Activated naive CD4-positive, alpha-beta T cell treated with anti-CD3 and anti-CD28 coated beads, Interleukin-2, amount 50 U/mL, for 16 hours (primary cell): ENCODE results near the gene SPATA46.
"Not testable (repeated sequence)": the region's sequence is repeated elsewhere in the genome, so short reads cannot be mapped to it uniquely, and the experiment has no call there.

ENCODE experiments used
- DNase-seq: peaks from one replicate; pipeline ENCODE4 v3.0.0-alpha.2; 2020

Gene SPATA46

GRCh38 chr1:162373072-162373427 lies 3.6 kb downstream of the SPATA46 start:
- no peak for DNase-seq

DNA sequence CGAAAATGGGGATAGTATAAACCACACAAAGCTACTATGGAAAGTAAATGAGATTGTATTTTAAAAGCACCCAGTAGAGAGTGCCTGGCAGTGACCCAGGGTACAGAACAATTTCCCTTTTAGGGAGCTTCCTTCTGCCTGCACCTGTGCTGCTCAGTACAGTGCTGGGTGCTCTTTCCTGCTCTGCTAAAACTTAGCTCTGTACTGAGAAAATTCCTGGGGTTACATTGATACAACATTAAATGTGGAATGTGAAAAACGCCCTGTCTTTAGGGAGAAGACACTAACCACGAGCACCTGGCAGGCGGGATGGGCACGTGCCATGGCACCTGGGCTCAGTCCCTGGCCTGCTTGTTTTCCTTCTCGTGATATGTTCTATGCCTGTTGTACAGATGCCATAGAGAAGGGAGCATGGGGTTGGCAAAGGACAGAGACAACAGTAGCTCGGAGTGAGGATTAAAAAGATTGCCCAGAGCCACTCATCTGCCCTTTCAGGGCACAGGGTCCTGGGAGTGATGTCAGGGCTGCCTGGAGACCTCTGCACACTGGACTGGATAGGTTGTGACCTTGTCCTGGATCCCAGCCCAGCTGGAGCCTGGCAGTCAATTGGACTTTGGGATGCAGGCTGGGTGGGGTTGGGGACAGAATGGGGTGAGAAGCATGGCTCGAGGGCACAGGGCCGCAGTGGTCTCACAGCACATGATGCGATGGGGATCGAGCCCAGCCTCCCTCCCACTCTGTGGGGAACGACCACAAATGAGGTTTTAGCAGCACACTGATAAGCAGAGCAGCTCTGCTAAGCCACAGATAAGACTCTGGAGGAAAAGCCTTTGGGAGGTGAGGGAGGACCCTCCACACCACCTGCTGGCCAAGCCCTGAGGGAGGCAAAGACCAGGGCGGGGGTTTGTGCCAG lies 4.2 kb downstream of the SPATA46 start:
- no peak for DNase-seq

DNA sequence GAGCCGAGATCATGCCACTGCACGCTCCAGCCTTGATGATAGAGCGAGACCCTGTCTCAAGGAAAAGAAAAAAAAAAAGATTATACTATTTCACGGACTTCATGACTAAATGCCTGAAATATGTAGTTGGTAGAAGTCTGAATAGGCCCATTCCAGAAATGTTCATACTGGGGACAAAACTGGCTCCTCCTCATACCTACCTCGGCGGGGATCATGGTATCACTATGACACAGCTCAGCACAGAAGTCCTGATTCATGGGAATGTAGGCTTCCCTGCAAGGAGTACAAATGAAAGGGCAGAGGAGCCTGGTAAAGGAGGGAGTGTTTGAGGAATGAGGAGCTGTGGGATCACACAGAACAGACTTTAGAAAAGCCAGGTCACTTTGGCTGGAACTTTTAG lies 5.0 kb downstream of the SPATA46 start:
- no peak for DNase-seq

GRCh38 chr1:162370721-162371120 lies 5.9 kb downstream of the SPATA46 start:
- no peak for DNase-seq

DNA sequence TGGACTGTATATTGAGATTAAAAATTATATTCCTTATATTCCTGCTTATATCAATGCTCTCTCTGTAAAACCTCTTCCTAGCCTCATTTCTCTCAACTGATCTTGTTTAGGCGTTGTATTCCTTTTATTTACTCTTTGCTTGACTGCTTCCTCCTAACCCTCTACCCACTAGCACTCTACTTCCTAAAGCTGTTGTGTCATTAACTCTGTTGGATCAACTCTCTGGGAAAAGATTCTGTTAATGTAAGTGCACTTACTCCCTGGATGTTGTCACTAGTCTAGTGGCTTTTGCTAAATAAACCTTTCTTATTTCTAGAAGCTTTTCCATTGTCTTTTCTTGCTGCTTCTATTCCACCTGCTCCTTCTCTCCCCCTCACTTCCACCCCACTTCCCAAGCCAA lies 6.5 kb downstream of the SPATA46 start:
- DNase-seq = no peak

DNA sequence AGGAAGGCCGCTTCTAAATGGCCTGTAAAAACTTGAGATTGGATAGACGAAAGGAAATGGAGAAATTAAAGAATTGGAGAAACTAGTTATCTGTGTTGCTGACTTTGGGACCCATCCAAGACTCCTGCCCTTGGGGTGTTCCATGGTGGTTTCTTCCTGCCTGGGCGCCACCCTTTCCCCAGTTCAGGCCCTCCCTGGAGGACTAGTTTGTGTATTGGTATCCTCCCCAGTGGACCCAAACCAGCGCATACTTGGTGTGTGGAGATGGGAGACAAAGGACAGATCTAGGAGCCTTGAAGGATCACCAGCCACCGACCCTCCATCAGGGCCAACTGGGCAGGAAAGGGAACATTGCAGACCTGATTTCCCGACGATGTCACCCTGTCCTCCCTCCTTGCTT lies 7.1 kb downstream of the SPATA46 start:
- DNase-seq = no peak

- DNase-seq = no peak
Observed at GRCh38 chr1:162368451-162368850, 8.2 kb downstream of the SPATA46 start.

- DNase-seq = no peak
Observed at GRCh38 chr1:162367772-162368171, 8.9 kb downstream of the SPATA46 start.

- no peak for DNase-seq
Observed at GRCh38 chr1:162367073-162367472, 9.6 kb downstream of the SPATA46 start.

DNA sequence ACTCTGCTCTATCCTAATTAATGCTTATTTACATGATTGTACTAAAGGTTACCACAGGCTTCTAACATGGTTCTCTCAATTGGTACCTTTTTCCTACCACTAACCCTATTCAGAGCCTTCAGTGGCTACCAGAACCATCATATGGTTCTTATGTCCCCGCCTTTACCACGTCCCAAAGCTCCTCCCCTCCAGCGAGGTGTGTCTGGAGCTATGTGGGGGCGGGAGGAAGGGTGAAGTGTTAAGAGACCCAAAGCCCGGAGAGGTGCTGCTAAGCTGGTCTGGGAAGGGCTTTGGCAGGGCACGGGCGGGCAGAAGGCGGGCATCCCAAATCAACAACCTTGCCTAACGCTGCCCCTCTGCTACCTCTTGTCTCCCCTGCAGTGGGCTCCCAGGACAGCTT lies 10.0 kb downstream of the SPATA46 start:
- no peak for DNase-seq

- no peak for DNase-seq
Observed at GRCh38 chr1:162366149-162366548, 10.5 kb downstream of the SPATA46 start.

GRCh38 chr1:162365284-162366020 lies 11.2 kb downstream of the SPATA46 start:
- DNase-seq = no peak

DNA sequence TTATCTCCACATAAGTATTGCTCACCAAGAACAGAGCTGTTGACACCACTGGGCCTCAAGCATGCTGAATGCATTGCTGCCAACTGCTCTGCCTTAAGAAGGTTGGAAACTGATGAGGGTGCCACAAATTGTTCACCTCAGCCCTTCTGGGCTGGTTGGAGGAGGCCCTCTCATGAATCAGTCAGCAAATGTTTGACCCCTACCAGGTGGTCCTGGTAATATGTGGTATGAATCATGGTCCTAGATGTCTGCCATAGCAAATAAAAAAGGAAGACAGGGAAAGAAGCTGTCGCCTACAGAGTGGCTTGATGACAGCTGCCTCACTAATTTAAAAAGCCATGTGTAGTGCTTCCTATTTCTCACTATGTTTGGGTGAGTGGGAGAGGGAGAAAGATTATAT lies 12.2 kb downstream of the SPATA46 start:
- DNase-seq = no peak

DNA sequence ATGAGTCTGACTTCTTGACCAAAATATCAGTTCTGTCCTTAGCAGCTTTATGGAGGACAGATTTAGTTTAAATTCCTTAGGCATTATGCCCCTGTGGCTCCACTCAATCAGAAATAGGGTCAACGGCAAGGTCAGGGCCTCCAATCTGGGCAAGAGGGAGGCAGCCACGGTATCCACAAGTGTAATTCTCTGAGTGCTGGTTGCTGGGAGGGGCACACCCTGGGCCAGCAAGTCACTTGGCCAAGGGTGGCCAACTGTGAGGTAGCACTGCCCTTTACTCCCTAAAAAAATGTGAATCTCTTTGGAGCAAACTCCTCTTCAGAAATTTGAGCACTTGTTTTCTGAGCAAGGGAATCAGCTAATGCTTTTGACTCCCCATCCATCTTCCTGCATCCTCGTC lies 12.8 kb downstream of the SPATA46 start:
- DNase-seq = no peak

- no peak for DNase-seq
Observed at GRCh38 chr1:162361349-162361748, 15.3 kb downstream of the SPATA46 start.

DNA sequence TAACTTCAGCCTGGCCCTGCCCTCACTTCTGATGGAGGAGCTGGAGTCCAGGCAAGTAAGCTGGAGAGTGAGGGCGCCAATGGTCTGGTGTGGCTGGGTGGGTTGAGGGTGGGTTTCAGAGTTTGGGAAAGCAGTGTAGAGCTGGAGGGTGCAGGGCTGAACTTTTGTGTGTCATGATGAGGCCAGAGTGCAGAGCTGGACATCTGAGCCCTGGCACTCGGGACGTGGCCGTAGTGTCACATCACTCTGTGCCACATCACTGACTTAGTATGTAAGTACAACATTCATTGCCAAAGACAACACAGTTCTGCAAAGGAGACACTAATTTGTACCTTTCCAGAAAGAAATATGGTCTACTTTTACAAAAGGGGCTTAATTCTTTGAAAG lies 15.8 kb downstream of the SPATA46 start:
- DNase-seq = no peak

DNA sequence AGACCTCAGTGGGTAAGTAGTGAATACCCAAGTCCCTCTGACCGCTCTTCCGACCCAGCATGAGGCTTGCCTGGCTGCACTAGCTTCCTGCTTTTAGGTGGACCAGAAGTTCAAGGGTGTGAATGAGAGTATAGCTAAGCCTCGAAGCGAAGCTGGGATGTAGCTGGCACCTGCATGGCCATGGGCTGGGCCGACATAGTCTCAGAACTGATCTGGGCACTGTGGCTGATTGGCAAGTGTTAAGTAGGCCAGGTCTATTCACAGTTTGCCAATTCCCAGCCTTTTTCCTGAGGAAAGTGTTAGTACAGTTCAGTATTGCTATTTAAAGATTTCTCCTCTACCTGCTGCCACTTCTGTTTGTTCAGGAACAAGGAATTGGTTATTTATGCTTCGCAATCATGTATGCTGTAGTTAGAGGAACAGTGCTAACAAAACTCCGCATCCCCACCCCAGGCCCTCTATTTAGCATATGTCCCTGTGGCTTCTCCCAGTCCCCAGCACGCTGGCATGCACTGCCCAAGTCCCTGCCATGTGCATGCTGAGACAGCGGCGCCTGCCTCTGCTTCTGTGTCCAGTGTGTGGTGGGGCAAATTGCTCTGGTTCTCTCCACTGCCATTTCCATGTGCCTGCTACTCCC lies 16.3 kb downstream of the SPATA46 start:
- DNase-seq = no peak

DNA sequence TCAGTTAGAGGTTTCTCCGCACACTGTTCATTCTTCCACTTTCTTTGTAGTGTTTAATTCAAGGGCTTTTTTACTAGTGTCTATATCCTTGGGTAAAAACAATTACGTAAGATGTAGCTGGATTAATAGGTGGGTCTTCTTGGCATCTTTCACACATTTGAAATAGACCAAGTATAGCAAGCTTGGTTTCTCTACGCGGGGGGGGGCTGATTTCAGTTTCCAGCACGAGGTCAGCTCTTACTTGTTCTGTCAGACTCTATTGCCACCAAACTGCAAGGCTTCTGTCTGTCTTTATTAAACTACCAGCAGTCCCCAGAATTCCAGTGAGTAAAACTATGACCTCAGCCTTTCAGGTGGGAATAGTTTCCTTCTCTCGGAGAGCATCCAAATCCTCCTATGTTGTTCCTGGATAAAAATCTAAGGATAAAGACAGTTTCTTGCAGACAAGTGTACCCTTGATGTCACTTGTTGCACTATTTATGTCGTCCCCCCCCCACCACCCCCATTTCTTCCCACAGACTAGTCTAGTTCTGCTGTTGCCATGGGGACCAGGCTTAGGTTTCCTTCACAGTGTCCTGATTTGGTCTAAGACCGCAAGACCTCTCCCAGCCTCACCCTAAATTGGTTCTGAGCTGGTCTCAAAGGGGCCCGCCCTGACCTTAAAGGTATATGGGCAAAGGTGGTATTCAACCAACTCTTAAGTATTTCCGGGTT lies 17.0 kb downstream of the SPATA46 start:
- no peak for DNase-seq

DNA sequence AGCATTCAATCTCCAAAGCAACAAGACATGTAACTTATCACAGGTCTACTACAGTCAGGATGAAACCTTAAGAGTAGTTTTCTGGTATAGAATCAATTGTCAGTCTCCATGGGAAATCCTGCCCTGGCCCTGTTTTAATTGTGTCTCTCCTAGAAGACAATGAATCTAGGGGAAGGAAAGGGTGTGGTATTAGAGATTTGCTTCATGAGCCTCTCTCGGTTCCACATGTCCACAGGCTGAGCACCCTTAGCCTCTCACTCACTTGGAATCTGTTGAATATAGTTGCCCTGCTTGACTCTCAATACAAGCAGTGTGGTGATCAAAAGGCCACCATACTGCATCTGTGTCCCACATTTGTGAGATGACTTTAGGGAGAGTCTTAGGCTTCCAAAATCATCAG lies 17.7 kb downstream of the SPATA46 start:
- no peak for DNase-seq

GRCh38 chr1:162357681-162358266 lies 18.9 kb downstream of the SPATA46 start:
- DNase-seq = no peak

DNA sequence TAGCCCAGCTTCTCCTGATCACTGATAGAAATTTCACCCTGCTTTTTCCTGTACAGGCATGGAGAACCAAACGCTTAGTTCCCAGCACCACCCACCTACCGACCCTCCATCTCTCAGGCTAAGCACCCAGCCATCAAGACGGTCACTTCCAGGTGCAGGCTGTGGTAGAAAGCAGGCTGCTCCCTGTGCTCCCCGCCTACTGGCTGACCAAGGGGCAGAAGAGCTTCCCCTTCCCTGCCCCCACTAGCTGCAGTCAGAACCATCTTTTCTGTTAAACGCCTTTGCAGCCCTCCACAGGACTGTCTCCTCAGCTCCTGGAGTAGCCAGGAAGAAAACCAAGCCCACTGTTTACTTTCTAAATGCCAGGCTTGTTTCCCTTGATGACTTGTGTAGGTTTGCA lies 23.0 kb downstream of the SPATA46 start:
- no peak for DNase-seq

DNA sequence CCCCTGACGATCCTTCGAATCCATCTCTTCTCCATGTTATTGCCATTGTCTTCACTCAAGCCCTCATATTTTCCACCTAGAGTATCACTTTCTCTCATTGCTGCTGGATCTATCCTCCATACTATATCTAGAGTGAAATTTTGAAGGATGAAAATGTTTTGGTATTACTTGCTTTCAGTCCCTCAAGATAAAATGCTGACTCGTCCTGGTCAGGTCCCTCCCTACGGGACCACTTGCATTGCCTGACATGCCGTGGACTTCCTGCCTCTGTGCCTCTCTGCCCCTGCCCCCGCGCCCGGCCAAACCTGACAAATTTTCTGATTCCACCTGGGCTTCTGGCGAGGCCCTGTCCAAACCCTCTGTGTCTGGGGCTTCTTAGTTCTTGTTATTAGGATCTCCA lies 23.6 kb downstream of the SPATA46 start:
- DNase-seq = no peak

DNA sequence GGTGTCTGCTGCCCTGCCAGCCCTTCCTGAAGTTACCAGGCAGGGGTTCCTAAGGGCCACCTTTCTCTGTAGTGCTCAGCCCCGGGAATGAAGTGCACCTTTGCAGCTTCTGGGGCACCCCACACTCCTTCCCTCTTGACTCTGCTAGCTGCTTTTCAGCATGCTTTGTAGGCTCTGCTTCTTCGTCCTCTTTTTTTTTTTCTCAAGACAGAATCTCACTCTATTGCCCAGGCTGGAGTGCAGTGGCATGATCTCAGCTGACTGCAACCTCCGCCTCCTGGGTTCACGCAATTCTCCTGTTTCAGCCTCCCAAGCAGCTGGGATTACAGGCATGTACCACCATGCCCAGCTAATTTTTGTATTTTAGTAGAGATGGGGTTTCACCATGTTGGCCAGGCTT lies 24.8 kb downstream of the SPATA46 start:
- DNase-seq = not testable (repeated sequence)
